ENCODE data around the gene LSM5.
"Not testable (repeated sequence)": the region's sequence is repeated elsewhere in the genome, so short reads cannot be mapped to it uniquely, and the experiment has no call there.

The LSM5 gene

GRCh38 chr7:32506266-32507054 is 16.3 kb upstream of the LSM5 start:
- Histone ChIP-seq H3K4me1 (ENCODE audit: control insufficient read depth in 1 of 2, insufficient read depth in 1 of 2, low read depth in 1 of 2, low read length in 1 of 2) (peaks cover 13% of the 10 kb centered on the region in 2 experiments), H3K36me3 (no peaks in the 10 kb centered on the region), H3K27ac (peak overlapping the region; percentile 0), H3K4me3 (ENCODE audit: low read depth in 1 of 2, low read length in 1 of 2) (no peak overlapping the region), H3K27me3 (no peaks in the 10 kb centered on the region), H3K9me3 (no peaks in the 10 kb centered on the region)
- TF ChIP-seq CTCF (IDR thresholded peaks at IDR 0.05), result no peak

GRCh38 chr7:32502728-32503127 is 12.5 kb upstream of the LSM5 start:
- Histone ChIP-seq H3K9me3 (no peaks in the 10 kb centered on the region), H3K4me3 (ENCODE audit: low read depth in 1 of 2, low read length in 1 of 2) (no peak overlapping the region), H3K27ac (peak overlapping the region; percentile 2), H3K36me3 (no peaks in the 10 kb centered on the region), H3K4me1 (ENCODE audit: control insufficient read depth in 1 of 2, insufficient read depth in 1 of 2, low read depth in 1 of 2, low read length in 1 of 2) (peaks cover 27 to 28% of the 10 kb centered on the region in 2 experiments), H3K27me3 (no peaks in the 10 kb centered on the region)
- TF ChIP-seq CTCF (IDR thresholded peaks at IDR 0.05), result no peak

- Histone ChIP-seq H3K4me1 (ENCODE audit: control insufficient read depth in 1 of 2, insufficient read depth in 1 of 2, low read depth in 1 of 2, low read length in 1 of 2) (peaks cover 38 to 39% of the 10 kb centered on the region in 2 experiments), H3K4me3 (ENCODE audit: low read depth in 1 of 2, low read length in 1 of 2) (no peak overlapping the region), H3K9me3 (no peaks in the 10 kb centered on the region), H3K27ac (peak overlapping the region; percentile 64), H3K36me3 (no peaks in the 10 kb centered on the region), H3K27me3 (no peaks in the 10 kb centered on the region)
- no peak for TF ChIP-seq CTCF (IDR thresholded peaks at IDR 0.05)
These were observed 11.3 kb upstream of the LSM5 start for GRCh38 chr7:32501522-32501921.

- Histone ChIP-seq H3K9me3 (no peaks in the 10 kb centered on the region), H3K27me3 (no peaks in the 10 kb centered on the region), H3K4me1 (ENCODE audit: control insufficient read depth in 1 of 2, insufficient read depth in 1 of 2, low read depth in 1 of 2, low read length in 1 of 2) (peaks cover 44 to 45% of the 10 kb centered on the region in 2 experiments), H3K36me3 (no peaks in the 10 kb centered on the region), H3K4me3 (ENCODE audit: low read depth in 1 of 2, low read length in 1 of 2) (no peak overlapping the region), H3K27ac (peak overlapping the region; percentile 64)
- TF ChIP-seq CTCF (IDR thresholded peaks at IDR 0.05), result no peak
These were observed 10.8 kb upstream of the LSM5 start for GRCh38 chr7:32500922-32501341.

- not testable (repeated sequence) for H3K9me3 ChIP-seq; H3K36me3 ChIP-seq; H3K4me3 ChIP-seq (ENCODE audit: low read depth in 1 of 2, low read length in 1 of 2); H3K27me3 ChIP-seq
- H3K4me1 ChIP-seq (ENCODE audit: control insufficient read depth in 1 of 2, insufficient read depth in 1 of 2, low read depth in 1 of 2, low read length in 1 of 2), result peaks cover 46% of the 10 kb centered on the region in 2 experiments
- peak overlapping the region; percentile 64 for H3K27ac ChIP-seq
These were observed 10.0 kb upstream of the LSM5 start for GRCh38 chr7:32500216-32500615.

GRCh38 chr7:32499755-32500154 is 9.6 kb upstream of the LSM5 start:
- H3K36me3 ChIP-seq; H3K27me3 ChIP-seq; H3K4me3 ChIP-seq (ENCODE audit: low read depth in 1 of 2, low read length in 1 of 2); H3K9me3 ChIP-seq; H3K27ac ChIP-seq: not testable (repeated sequence)
- H3K4me1 ChIP-seq (ENCODE audit: control insufficient read depth in 1 of 2, insufficient read depth in 1 of 2, low read depth in 1 of 2, low read length in 1 of 2), result peaks cover 47 to 49% of the 10 kb centered on the region in 2 experiments
